Left lobe of liver (tissue), 2 donors: Measurements from ENCODE around the gene TMEM255A. TPM values are rescaled to one million over a fixed set of nuclear protein-coding genes. Genes with fewer than 3 reads are reported as not detected.
A peak's percentile ranks its signal among the peaks of the same experiment; 100 is the strongest.
"Not testable (repeated sequence)": the region's sequence is repeated elsewhere in the genome, so short reads cannot be mapped to it uniquely, and the experiment has no call there.

Source experiments
- ATAC-seq: fragments of 200-7000 bp; cut with Tn5 transposase; one replicate; pipeline ENCODE4 v1.9.1; 2020; ENCODE audit warnings: mild to moderate bottlenecking, moderate library complexity
- DNase-seq: peaks from one replicate; pipeline ENCODE4 v3.0.0-alpha.2; 2020; ENCODE audit warnings: low spot score
- total RNA-seq: library from RNA; stranded (reverse); gene quantifications from one replicate; pipeline ENCODE4 v1.2.1, GENCODE V29; 2021
- donor health status: DM: no; HTN: no; CAD: no; lungs with moderate emphysema.
- donor health status: DM: no; HTN: yes; CAD: no.

The TMEM255A gene
- total RNA-seq, result 0.05 TPM

- peak; percentile 10 for ATAC-seq
These were observed at the start of gene TMEM255A for GRCh38 chrX:120310861-120311726. TSS of gene TMEM255A (minus strand) at chrX:120311461. CDS start at chrX:120311309, 152 bp downstream.

GRCh38 chrX:120358737-120359456 is 47.6 kb upstream of the TMEM255A start:
- DNase-seq, result no peak
- no peak for ATAC-seq

More at GRCh38 chrX:120310861-120311726, at the start of gene TMEM255A:
- DNase-seq, result no peak

- DNase-seq (no peak), ATAC-seq (no peak)
These were observed 45.9 kb upstream of the TMEM255A start for GRCh38 chrX:120357186-120357585.

GRCh38 chrX:120356084-120356483 is 44.8 kb upstream of the TMEM255A start:
- ATAC-seq (no peak), DNase-seq (no peak)

GRCh38 chrX:120350450-120351138 is 39.3 kb upstream of the TMEM255A start:
- DNase-seq, result no peak
- ATAC-seq, result no peak

- ATAC-seq, DNase-seq: not testable (repeated sequence)
These were observed 33.3 kb upstream of the TMEM255A start for GRCh38 chrX:120344566-120344965.

GRCh38 chrX:120336899-120337298 is 25.6 kb upstream of the TMEM255A start:
- DNase-seq (no peak), ATAC-seq (no peak)

- no peak for ATAC-seq
These were observed 24.0 kb upstream of the TMEM255A start for GRCh38 chrX:120335289-120335688.

GRCh38 chrX:120334603-120335002 is 23.3 kb upstream of the TMEM255A start:
- ATAC-seq (no peak), DNase-seq (no peak)

More at GRCh38 chrX:120335289-120335688, 24.0 kb upstream of the TMEM255A start:
- DNase-seq, result no peak

GRCh38 chrX:120334151-120334550 is 22.9 kb upstream of the TMEM255A start:
- DNase-seq (no peak), ATAC-seq (no peak)

- no peak for DNase-seq
These were observed 21.1 kb upstream of the TMEM255A start for GRCh38 chrX:120332394-120332793.

GRCh38 chrX:120331116-120331515 is 19.9 kb upstream of the TMEM255A start:
- ATAC-seq (no peak), DNase-seq (no peak)

More at GRCh38 chrX:120332394-120332793, 21.1 kb upstream of the TMEM255A start:
- ATAC-seq, result no peak

GRCh38 chrX:120321520-120322281 is 10.4 kb upstream of the TMEM255A start:
- ATAC-seq (no peak), DNase-seq (no peak)

GRCh38 chrX:120318411-120318810 is 7.2 kb upstream of the TMEM255A start:
- ATAC-seq (no peak), DNase-seq (no peak)

- no peak for ATAC-seq
- DNase-seq, result no peak
These were observed 5.5 kb upstream of the TMEM255A start for GRCh38 chrX:120316587-120317283.

GRCh38 chrX:120315776-120316175 is 4.5 kb upstream of the TMEM255A start:
- ATAC-seq (no peak), DNase-seq (no peak)

GRCh38 chrX:120311727-120312063 is 434 bp upstream of the TMEM255A start:
- no peak for DNase-seq
- ATAC-seq, result no peak

GRCh38 chrX:120309873-120310705 is 1.2 kb downstream of the TMEM255A start:
- ATAC-seq, result no peak
- DNase-seq, result no peak
